NCI-H2171 (cell line): ENCODE measurements around the gene GTPBP4.
"Not testable (repeated sequence)": the region's sequence is repeated elsewhere in the genome, so short reads cannot be mapped to it uniquely, and the experiment has no call there.

Experiments used
- DNase-seq: peaks from one replicate; lab custom pipeline; 2025; lab: John Stamatoyannopoulos, UW

GTPBP4 gene

GRCh38 chr10:988667-989545, 672 bp downstream of the GTPBP4 start:
- no peak for DNase-seq

DNA sequence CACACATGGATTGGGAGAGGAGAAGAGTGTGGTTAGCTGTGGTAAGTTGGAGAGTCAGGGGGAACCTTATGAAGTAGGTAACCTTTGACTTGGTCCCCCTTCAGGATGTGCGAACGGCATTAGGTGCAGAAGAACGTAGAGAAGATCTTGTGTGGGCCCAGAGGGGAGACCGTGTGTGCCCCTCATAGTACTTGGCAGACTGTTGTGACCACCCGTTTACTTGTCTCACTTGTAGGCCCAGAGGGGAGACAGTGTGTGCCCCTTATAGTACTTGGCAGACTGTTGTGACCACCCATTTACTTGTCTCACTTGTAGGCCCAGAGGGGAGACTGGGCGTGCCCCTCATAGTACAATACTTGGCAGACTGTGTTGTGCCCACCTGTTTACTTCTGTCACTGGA, 2.6 kb downstream of the GTPBP4 start:
- no peak for DNase-seq

- no peak for DNase-seq
These were observed 4.2 kb downstream of the GTPBP4 start for GRCh38 chr10:992467-992866.

DNA sequence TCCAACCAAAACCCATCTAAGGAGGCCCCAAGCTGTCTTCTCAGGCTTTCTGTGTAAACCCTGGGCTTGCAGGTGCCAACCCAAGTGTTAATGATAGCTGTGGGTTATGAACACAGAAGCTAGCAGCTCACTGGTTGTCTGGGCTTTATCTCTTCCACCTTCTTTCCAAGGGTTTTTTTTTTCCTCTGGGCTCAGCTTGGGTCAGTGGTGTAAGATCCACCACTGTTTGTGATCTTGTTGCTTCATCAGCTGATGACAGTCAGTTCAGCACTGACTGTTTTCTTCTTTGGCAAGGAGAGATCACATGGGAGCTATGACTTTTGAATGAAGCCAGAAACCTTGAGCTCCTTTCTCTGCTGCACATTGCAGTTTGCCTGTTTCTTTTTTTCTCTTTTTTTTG, 4.6 kb downstream of the GTPBP4 start:
- no peak for DNase-seq

DNA sequence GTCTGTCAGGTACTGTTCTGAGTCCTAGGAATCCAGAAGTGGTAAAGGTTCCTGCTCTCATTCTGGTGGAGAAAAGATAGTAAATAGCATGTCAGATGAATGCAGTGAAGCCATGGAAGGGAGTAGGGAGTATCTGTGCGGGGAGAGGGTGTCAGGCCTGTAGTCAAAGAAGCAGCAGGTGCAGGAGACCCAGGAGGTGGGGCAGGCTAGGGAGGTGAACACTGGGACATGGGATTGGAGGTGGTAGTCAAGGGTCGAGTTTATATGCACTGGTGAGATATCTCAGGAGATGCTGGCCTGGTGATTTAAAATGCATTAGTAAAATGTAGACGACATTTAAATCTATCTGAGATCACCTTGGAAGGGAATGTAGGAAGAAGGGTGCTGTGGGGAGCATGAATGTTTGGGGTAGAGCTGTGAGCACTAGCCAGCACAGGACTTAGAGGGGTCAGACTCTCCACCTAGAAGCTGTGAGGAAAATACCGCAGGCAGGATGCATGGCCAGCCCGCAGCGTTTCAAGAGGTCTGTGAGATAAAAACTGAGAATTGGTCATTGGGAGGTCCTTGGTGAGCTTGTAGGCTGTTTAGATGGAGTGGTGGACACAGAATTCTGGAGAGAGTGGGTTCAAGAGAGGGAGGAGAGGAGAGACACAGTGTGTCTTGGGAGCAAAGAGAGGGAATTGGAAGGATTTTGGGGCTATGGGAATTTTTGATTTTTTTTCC, 6.8 kb downstream of the GTPBP4 start:
- DNase-seq = no peak

GRCh38 chr10:995559-995926, 7.3 kb downstream of the GTPBP4 start:
- DNase-seq = no peak

- no peak for DNase-seq
These were observed 7.8 kb downstream of the GTPBP4 start for GRCh38 chr10:996031-996430.

DNA sequence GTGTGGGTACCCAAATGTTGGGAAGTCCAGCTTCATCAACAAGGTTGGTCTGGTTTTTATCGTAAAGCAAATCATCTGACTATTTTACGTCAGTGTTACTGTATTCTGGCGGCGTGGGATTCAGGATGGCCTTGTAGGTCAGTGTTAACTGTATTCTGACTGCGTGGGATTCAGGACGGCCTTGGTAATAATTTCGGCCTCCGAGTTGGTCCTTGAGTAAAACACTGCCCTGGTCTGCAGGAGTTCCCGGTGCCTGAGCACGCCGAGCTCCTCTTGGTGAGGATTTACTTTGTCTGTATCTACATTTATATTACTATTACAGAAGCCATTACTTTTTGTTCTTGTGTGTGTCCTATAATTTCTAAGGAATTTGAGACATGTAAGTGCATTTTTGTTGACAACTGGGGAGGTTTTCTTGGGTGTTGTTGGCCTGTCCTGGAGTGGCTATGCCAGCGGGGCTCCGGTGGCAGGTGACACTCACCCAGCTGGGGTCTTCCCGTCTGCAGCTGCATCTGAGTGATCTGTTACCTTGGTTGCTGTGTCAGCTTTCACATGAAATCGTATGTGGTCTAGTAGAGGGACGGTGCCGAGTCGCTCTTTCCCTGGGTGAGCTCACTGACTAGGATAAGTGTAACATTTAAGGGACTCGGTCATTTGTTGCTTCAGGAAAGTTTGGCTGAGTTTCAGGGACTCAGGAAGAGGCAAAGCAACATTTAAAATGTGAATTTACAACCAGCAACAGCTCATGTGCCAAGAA, 9.2 kb downstream of the GTPBP4 start:
- DNase-seq = no peak

DNA sequence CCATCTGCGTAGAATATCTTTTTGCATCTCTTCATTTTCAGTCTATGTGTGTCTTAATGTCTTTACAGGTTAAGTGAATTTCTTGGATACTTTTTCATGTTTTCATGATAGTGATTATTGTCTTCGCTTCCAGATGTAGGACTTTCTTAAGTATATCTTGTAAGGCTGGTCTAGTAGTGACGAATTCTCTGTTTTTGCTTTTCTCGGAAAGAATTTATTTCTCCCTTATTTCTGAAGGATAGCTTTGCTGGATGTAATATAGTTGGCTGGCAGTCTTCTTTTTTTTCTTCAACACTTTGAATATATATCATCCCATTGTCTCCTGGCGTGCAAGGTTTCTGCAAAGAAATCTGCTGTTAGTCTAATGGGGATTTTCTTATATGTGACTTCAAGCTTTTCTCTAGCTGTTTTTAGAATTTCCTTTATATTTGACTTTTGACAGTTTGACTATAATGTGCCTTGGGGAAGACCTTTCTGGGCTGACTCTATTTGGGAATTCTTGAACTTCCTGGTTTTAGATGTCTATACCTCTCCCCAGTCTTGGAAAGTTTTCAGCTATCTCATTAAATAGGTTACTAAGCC, 14.3 kb downstream of the GTPBP4 start:
- no peak for DNase-seq

- no peak for DNase-seq
These were observed 15.8 kb downstream of the GTPBP4 start for GRCh38 chr10:1003884-1004670.

GRCh38 chr10:1006573-1006972, 18.3 kb downstream of the GTPBP4 start:
- no peak for DNase-seq

DNA sequence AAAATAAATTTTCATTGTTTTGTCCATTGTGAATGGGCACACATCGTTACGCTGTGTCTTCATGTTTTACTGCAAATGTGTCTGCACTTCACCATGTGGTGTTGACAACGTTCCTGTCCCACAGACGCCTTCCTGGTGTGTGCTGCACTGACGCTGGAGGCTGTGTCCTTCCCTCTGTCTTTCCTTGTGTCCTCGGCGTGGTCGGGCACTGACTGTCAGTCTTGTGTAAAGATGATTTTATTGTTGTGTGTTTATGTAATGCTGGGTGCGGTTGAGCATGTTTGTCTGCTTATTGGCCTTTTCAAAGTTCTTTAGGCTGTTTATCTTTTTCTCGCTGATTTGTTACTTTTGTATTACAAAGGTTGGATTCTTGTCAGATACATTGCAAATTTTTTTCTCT, 19.3 kb downstream of the GTPBP4 start:
- no peak for DNase-seq

GRCh38 chr10:1009071-1009494, 20.8 kb downstream of the GTPBP4 start:
- DNase-seq = no peak

DNA sequence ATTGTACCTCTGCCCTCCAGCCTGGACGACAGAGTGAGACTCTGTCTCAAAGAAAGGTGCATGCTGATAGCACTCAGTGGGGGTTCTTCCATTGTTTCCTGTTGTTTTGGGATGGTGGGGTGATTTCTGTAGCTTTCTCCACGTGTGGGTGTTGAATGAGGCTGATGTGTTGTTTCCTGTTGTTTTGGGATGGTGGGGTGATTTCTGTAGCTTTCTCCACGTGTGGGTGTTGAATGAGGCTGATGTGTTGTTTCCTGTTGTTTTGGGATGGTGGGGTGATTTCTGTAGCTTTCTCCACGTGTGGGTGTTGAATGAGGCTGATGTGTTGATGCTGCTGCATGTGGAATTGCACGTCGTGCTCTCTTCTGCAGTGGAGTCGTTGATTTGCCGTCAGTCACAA, 21.7 kb downstream of the GTPBP4 start:
- DNase-seq = not testable (repeated sequence)

GRCh38 chr10:1010703-1011102, 22.5 kb downstream of the GTPBP4 start:
- DNase-seq = no peak

- DNase-seq = no peak
These were observed 23.5 kb downstream of the GTPBP4 start for GRCh38 chr10:1011696-1012095.

DNA sequence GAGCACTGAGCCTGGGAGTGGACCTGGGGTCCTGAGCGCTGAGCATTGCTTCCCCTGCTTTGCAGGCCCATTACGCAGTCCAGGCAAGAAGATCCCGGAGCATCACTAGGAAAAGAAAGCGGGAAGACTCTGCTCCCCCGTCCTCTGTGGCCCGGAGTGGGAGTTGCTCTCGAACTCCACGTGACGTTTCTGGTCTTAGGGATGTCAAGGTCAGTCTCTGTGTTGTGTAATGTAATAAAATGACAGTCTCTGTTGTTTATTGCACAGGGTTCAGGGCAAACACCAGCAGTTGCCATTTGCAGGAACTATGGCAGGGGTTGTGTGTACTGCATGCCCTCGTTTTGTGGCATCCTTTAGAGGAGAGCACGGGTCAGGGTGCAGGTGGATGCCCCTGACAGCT, 27.5 kb downstream of the GTPBP4 start:
- DNase-seq = no peak

- DNase-seq = no peak
These were observed 31.1 kb downstream of the GTPBP4 start for GRCh38 chr10:1019362-1019761.

GRCh38 chr10:1020460-1020859, 32.2 kb downstream of the GTPBP4 start:
- DNase-seq = no peak

GRCh38 chr10:1020958-1021357, 32.7 kb downstream of the GTPBP4 start:
- DNase-seq = no peak

DNA sequence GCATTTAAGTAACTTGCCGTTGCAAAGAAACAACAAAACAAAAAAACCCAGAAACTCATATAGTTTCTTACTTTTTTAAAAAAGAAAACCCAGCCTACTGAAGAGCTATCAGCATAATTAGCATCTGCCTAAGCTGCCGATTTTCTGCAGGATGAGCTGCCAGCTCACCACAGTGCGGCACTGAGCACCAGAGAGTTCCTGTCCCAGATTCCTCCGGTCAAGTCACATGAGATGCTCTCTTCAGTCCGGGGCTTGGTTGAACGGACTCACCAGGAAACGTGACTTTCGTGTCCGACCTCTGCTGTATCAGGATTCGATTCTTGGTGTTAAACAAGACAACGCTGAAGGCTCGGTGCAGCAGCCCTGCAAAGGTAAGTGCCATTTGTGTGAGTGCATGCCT, 34.2 kb downstream of the GTPBP4 start:
- DNase-seq = no peak

DNA sequence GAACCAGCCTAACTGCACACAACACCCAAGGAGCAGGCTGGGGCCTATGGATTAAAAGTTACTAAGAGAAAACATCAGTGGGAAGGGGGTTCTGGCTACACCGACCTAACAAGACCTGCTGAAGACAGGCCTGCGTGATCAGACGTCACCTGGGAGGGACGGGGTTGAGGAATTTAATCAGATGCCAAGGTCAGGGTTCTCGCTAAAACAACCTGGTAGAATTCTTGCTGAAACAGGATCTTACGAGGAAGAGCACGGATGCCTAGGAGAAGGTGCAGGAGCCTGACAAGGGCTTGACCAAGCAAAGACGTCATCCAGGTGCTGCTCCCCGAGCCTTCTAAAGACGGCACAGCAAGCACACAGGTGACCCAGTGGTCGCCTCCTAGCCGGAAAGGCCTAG, 35.9 kb downstream of the GTPBP4 start:
- no peak for DNase-seq
